OCI-LY1 (cell line): ENCODE results near the gene KCNN3.

Source experiments
- H2AFZ ChIP-seq: fragments of 200-600 bp; sonication (generic), shearing (Covaris generic); 2 replicates; pipeline ENCODE4 v1.6.0; 2014; ENCODE audit warnings: antibody characterized with exemption, mild to moderate bottlenecking, low read length
- H3F3A ChIP-seq: fragments of 200-600 bp; sonication (generic), shearing (Covaris generic); 2 replicates; pipeline ENCODE4 v1.6.0; 2014; ENCODE audit warnings: mild to moderate bottlenecking, antibody characterized with exemption, low read length, moderate library complexity; ENCODE audit not compliant: insufficient read depth
- H3K27ac ChIP-seq: fragments of 200-600 bp; sonication (generic); 2 replicates; pipeline ENCODE4 v1.5.1; 2014; ENCODE audit warnings: low read length, mixed run types, mild to moderate bottlenecking, low read depth; ENCODE audit not compliant: poor library complexity, severe bottlenecking
- H3K27me3 ChIP-seq: fragments of 200-600 bp; sonication (generic); 2 replicates; pipeline ENCODE4 v1.6.0; 2014; ENCODE audit warnings: antibody characterized with exemption, mild to moderate bottlenecking, low read length, moderate library complexity; ENCODE audit not compliant: insufficient read depth
- H3K36me3 ChIP-seq: fragments of 200-600 bp; sonication (generic); 2 replicates; pipeline ENCODE4 v1.6.1; 2014; ENCODE audit warnings: mild to moderate bottlenecking, antibody characterized with exemption, low read length, moderate library complexity, mixed read lengths; ENCODE audit not compliant: insufficient read depth
- H3K4me1 ChIP-seq: fragments of 200-600 bp; sonication (generic); 2 replicates; pipeline ENCODE4 v1.5.1; 2014; ENCODE audit warnings: mild to moderate bottlenecking, low read length, moderate library complexity; ENCODE audit not compliant: insufficient read depth, severe bottlenecking
- H3K4me2 ChIP-seq: fragments of 200-600 bp; sonication (generic), shearing (Covaris generic); 2 replicates; pipeline ENCODE4 v1.6.1; 2014; ENCODE audit warnings: low read length
- H3K4me3 ChIP-seq: fragments of 200-600 bp; sonication (generic); 2 replicates; pipeline ENCODE4 v1.5.1; 2014; ENCODE audit warnings: low read length, low read depth, mild to moderate bottlenecking, mixed read lengths; ENCODE audit not compliant: poor library complexity, severe bottlenecking
- H3K79me2 ChIP-seq: fragments of 200-600 bp; shearing (Covaris generic); 2 replicates; pipeline ENCODE4 v1.6.1; 2016; ENCODE audit warnings: mixed run types, low read length, mixed read lengths; ENCODE audit not compliant: insufficient read depth
- H3K9ac ChIP-seq: fragments of 200-600 bp; sonication (generic), shearing (Covaris generic); 2 replicates; pipeline ENCODE4 v1.6.1; 2014; ENCODE audit warnings: mild to moderate bottlenecking, low read length, mixed read lengths
- H3K9me2 ChIP-seq: fragments of 200-600 bp; sonication (generic), shearing (Covaris generic); 2 replicates; pipeline ENCODE4 v1.6.1; 2014; ENCODE audit warnings: low read depth, mild to moderate bottlenecking, low read length, mixed read lengths
- H3K9me3 ChIP-seq: fragments of 200-600 bp; shearing (Covaris generic); 2 replicates; pipeline ENCODE4 v1.6.1; 2014; ENCODE audit warnings: low read length, mixed read lengths
- H4K20me1 ChIP-seq: fragments of 200-600 bp; sonication (generic), shearing (Covaris generic); 2 replicates; pipeline ENCODE4 v1.6.0; 2016; ENCODE audit warnings: mild to moderate bottlenecking, low read length; ENCODE audit not compliant: insufficient read depth
- EZH2 ChIP-seq: fragments of 200-600 bp; sonication (generic), shearing (Covaris generic); IDR thresholded peaks from 2 replicates; pipeline ENCODE4 v1.8.0; 2017; ENCODE audit warnings: borderline replicate concordance, mixed run types, mild to moderate bottlenecking, antibody characterized with exemption, low read length, moderate library complexity, mixed read lengths
- TF ChIP-seq, protein P1 (sequence below): fragments of 200-600 bp; sonication (generic), shearing (Covaris generic); IDR thresholded peaks from 2 replicates; pipeline ENCODE4 v1.5.1; 2017; ENCODE audit warnings: mild to moderate bottlenecking, antibody characterized with exemption, low read length, moderate library complexity, mixed read lengths

The KCNN3 gene

DNA sequence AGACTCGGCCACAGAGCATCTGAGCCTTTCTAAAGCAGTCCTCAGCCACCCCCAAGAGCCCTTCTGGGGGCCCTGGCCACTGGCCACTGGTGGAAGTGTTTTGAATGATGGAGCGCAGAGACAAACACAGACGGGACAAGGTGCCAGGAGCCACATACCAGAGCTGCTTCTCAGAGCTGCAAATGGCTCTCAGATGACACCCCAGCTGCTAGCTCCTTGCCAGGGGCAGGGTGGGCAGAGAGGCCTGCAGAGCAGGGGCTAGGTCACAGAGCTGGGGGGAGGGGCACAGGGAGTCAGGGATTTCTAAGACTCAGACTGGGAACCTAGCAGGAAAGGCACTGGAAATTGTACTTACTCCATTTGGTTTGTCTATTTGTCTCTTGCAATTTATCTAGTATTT lies 30.4 kb downstream of the KCNN3 start:
- no peak for TF ChIP-seq EZH2
- TF ChIP-seq, protein P1, sequence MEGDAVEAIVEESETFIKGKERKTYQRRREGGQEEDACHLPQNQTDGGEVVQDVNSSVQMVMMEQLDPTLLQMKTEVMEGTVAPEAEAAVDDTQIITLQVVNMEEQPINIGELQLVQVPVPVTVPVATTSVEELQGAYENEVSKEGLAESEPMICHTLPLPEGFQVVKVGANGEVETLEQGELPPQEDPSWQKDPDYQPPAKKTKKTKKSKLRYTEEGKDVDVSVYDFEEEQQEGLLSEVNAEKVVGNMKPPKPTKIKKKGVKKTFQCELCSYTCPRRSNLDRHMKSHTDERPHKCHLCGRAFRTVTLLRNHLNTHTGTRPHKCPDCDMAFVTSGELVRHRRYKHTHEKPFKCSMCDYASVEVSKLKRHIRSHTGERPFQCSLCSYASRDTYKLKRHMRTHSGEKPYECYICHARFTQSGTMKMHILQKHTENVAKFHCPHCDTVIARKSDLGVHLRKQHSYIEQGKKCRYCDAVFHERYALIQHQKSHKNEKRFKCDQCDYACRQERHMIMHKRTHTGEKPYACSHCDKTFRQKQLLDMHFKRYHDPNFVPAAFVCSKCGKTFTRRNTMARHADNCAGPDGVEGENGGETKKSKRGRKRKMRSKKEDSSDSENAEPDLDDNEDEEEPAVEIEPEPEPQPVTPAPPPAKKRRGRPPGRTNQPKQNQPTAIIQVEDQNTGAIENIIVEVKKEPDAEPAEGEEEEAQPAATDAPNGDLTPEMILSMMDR: no peak

GRCh38 chr1:154838988-154839387 lies 31.1 kb downstream of the KCNN3 start:
- Histone ChIP-seq H3K27ac (no peak overlapping the region), H3K9me3 (no peaks in the 10 kb centered on the region), H3K27me3 (no peaks in the 10 kb centered on the region), H3K4me2 (no peak overlapping the region), H3K4me3 (no peak overlapping the region), H3K36me3 (peaks cover 55% of the 10 kb centered on the region), H3K9me2 (no peaks in the 10 kb centered on the region), H2AFZ (no peak overlapping the region), H3K4me1 (peaks cover 58% of the 10 kb centered on the region), H3K79me2 (peaks cover 5% of the 10 kb centered on the region; the same call in 1 of the 2 replicates), H4K20me1 (no peaks in the 10 kb centered on the region), H3F3A (no peaks in the 10 kb centered on the region), H3K9ac (no peak overlapping the region)
- no peak for TF ChIP-seq EZH2
- TF ChIP-seq, protein P1: no peak

More for the DNA sequence above, 30.4 kb downstream of the KCNN3 start:
- H3K36me3 ChIP-seq: peaks cover 48% of the 10 kb centered on the region
- H3K27ac ChIP-seq: no peak overlapping the region
- H4K20me1 ChIP-seq: no peaks in the 10 kb centered on the region
- H3K4me3 ChIP-seq: no peak overlapping the region
- H2AFZ ChIP-seq: no peak overlapping the region
- H3K9me2 ChIP-seq: no peaks in the 10 kb centered on the region
- no peaks in the 10 kb centered on the region for H3F3A ChIP-seq
- peaks cover 65% of the 10 kb centered on the region for H3K4me1 ChIP-seq
- H3K9ac ChIP-seq: no peak overlapping the region
- H3K9me3 ChIP-seq: no peaks in the 10 kb centered on the region
- H3K4me2 ChIP-seq: no peak overlapping the region
- no peaks in the 10 kb centered on the region for H3K27me3 ChIP-seq
- H3K79me2 ChIP-seq: peaks cover 5% of the 10 kb centered on the region; the same call in 1 of the 2 replicates

DNA sequence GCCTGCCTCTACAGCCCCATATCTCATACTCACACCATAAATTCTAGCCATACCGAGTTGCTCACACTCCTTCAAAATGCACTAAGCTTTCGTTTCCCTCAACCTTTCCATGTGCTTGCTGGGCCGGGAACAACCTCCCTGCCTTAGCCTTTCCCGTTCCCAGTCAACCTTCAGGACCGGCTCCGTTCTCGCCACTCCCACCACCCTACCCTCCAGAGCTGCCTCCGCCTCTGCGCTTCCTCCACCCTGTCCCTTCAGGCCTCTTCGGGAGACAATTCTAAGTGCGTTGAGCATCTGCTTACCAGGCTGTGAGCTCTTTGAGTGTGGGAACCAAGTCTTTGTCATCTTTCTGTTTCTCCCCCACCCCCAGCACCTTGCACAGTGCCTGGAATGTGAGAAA lies 31.6 kb downstream of the KCNN3 start:
- Histone ChIP-seq H3K4me2 (no peak overlapping the region; the same call in 1 of the 2 replicates), H3K9me2 (no peaks in the 10 kb centered on the region), H3K27me3 (no peaks in the 10 kb centered on the region), H3K4me3 (no peak overlapping the region), H3K9me3 (no peaks in the 10 kb centered on the region), H3K27ac (peak overlapping the region; percentile 71), H3K79me2 (peaks cover 5% of the 10 kb centered on the region; the same call in 1 of the 2 replicates), H3K9ac (no peak overlapping the region), H3K4me1 (peaks cover 52% of the 10 kb centered on the region), H3K36me3 (peaks cover 58% of the 10 kb centered on the region), H4K20me1 (no peaks in the 10 kb centered on the region), H3F3A (no peaks in the 10 kb centered on the region), H2AFZ (no peak overlapping the region)
- TF ChIP-seq, protein P1: no peak
- no peak for TF ChIP-seq EZH2
